GM18868 (cell line): ENCODE data around the gene SNRNP200.
"Not testable (repeated sequence)": the region's sequence is repeated elsewhere in the genome, so short reads cannot be mapped to it uniquely, and the experiment has no call there.

Source experiments
- ATAC-seq: cut with Tn5 transposase; IDR thresholded peaks from one replicate; pipeline ENCODE4 v1.9.1; 2021; ENCODE audit warnings: mild to moderate bottlenecking, moderate library complexity; ENCODE audit not compliant: unreplicated experiment

Gene SNRNP200

GRCh38 chr2:96276787-96277499 is 28.4 kb downstream of the SNRNP200 start:
- ATAC-seq = no peak

- no peak for ATAC-seq
Observed at GRCh38 chr2:96274355-96275056, 30.8 kb downstream of the SNRNP200 start.

DNA sequence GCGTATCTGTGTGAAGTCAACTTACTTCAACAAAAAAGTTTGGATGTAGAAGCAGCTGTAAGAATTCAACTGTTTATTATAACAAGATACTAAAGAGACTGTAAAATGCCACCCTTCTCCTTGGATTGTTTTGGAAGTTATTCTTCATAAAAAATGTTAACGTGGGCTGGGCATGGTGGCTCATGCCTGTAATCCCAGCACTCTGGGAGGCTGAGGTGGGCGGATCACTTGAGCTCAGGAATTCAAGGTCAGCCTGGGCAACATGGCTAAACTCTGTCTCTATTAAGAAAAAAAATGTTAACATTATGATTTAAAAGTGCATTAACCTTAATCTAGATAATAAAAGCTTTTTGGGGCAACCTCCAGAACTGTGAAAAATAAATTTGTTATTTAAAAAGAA is 31.6 kb downstream of the SNRNP200 start:
- ATAC-seq = no peak

- no peak for ATAC-seq
Observed at GRCh38 chr2:96271995-96272394, 33.4 kb downstream of the SNRNP200 start.

DNA sequence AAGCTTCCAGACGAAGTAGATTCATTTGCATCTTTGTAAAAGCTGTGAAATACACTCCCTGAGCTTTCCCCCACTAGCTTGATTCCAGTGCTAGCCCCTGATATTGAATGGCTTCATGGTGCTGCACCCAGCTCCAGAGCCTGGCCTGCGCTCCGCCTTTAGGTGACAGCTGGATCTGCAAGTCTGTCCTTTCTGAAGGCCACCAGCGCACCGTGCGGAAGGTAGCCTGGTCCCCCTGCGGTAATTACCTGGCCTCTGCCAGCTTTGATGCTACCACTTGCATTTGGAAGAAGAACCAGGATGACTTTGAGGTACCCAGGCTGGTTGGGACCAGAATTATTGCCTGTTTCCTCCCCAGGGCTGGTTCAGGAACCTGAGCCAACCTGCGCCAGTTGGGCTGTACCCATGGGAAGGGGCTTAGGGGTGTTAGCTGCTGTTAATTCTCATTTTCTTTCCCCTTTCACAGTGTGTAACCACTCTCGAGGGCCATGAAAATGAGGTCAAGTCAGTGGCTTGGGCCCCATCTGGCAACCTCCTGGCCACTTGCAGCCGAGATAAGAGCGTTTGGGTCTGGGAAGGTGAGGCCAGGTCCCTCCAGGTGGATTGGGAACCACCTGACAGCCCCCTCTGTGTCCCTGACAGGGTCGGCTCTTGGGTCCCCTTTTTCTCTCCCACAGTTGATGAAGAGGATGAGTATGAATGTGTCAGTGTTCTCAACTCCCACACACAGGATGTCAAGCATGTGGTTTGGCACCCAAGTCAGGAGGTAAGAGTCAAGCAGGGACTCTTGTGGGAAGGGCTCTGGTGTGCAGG is 38.0 kb downstream of the SNRNP200 start:
- no peak for ATAC-seq

DNA sequence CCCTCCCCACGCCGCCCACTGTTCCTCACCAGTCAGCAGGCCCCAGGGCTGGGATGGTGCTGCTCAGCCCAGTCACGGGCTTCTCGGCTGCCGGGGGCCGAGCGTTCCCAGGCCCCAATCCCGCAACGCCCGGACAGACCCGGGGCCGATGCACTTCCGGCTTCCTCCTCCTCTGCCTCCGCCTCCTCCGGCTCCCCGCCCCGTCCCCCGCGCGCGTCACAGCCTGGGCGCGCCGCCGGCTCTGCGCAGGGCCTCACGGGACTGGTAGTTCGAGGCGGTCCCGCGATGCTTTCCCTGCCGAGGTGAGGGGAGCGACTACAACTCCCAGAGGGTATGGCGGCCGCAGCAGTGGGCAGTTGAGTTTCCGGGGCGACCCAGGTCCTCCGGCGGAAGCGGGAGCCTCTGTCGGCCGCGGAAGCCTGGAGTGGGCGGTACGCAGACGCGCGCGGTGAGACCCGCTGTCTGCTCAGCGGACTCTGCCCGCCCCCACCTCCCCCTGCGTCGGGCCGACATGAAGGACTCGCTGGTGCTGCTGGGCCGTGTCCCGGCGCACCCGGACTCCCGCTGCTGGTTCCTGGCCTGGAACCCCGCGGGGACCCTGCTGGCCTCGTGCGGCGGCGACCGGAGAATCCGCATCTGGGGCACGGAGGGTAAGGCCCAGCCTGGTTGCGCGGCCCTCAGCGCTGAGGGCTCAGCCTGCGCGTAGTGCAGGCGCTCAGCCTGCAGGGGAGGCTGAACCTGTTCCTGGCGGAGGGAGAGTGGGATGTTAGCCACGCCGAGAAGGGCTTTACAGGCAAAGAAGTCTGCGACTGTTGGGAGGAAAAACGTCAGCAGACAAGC is 39.3 kb downstream of the SNRNP200 start, which contains the start of the genes CIAO1 and TMEM127:
TSS of gene CIAO1 (plus strand) at position 386 of the 840 bp plus-strand sequence. CDS start at position 512, 126 bp downstream.
TSS of gene TMEM127 (minus strand) at position 158 of the 840 bp plus-strand sequence. CDS start 616 bp downstream, outside the sequence.
- ATAC-seq = peak; percentile 91

- ATAC-seq = peak; percentile 5
Observed at GRCh38 chr2:96265349-96265839, 40.0 kb downstream of the SNRNP200 start.

DNA sequence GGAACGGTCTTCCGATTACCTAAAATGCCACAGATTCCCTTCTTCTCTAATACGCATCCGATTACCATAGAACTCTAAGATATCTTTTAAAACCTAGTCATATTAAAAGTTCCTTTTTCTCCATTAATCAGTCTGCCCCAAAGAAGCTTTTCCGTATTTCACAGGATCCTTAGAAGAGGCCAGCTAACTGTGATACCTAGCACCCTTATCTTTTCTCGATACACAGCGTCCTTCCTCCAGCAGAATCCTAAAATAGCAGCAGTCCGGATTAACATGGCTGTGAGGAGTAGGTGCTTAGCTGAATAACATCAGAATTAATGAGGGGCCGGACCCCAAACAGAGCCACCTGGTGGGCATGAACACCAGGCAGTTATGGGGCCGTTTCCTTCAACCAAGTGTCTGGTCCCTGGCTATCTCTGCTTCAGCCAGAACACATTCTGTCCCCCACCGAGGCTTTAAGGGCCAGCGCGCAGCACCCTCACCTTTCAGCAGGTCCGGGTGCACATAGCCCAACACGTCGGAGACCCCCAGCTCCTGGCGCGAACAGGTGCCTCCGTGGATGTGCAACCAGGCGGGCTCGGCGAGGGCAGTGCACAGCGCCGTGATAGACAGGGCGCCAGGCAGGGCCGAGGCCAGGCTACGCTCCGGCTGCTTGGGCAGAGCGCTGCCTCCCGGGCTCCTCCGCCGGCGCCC is 40.5 kb downstream of the SNRNP200 start:
- ATAC-seq = no peak

- ATAC-seq = no peak
Observed at GRCh38 chr2:96264086-96264485, 41.3 kb downstream of the SNRNP200 start.

GRCh38 chr2:96262306-96262705 is 43.0 kb downstream of the SNRNP200 start:
- no peak for ATAC-seq

- ATAC-seq = no peak
Observed at GRCh38 chr2:96261328-96262003, 43.9 kb downstream of the SNRNP200 start.

GRCh38 chr2:96260387-96261260 is 44.7 kb downstream of the SNRNP200 start:
- ATAC-seq = no peak

DNA sequence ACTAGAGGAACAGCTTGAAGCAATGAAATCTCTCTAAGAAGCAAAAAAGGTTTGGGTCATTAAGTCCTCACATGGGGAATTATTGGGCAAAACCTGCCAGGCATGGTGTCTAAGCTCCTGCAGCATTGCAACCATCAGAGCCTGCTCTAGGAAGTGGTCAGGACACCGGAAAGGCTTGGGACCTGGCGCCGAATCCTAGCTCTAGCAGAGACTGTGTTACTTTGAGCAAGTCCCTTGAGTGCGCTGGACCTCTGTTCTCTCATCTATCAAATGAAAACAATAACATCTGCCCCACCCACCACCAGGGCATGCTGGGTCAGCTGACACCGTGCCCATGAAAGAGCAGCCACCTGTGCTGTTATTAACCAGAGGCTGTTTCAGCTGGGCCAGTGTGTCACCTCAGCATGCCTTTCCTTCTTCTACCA is 45.8 kb downstream of the SNRNP200 start:
- no peak for ATAC-seq

DNA sequence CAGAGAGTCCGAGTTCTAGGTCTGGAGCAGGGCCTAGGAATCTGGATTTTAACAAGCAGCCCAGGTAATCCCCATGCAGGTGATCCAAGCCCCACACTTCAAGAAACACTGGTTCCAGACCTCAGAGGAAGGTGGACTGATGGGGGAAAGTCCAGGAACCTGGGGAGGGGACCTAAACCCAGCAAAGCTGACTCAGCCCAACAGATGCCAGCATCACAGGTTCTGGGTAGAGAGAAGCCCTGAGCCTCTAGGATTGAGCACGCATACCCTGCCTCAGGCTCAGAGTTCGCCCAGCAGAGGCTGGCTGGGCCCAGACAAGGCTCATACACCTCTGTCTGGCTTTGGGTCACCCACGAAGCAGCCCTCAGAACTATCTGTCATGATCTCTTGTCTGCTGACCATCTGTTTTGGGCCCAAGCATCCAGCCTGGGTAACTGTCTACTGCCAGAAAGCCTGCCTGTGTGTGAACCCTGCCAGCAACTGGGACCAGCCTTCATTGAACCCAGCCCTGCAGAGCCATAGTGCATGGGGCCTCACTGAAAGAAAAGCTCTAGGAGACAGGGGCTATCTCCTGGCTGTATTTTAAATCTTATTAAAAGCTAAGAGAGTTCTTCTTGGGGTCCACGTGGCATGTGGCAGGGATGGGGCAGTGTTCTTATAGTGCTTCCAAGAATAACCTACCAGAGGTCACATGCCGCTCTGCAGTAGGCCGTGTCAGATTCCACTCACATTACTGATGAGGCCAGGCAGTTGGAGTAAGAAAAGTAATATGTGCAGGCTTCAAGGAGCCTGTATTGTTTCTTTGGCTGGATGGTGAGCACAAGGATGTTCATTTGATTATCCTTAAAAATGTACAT is 47.0 kb downstream of the SNRNP200 start:
- ATAC-seq = no peak

- not testable (repeated sequence) for ATAC-seq
Observed at GRCh38 chr2:96257744-96258143, 47.6 kb downstream of the SNRNP200 start.

DNA sequence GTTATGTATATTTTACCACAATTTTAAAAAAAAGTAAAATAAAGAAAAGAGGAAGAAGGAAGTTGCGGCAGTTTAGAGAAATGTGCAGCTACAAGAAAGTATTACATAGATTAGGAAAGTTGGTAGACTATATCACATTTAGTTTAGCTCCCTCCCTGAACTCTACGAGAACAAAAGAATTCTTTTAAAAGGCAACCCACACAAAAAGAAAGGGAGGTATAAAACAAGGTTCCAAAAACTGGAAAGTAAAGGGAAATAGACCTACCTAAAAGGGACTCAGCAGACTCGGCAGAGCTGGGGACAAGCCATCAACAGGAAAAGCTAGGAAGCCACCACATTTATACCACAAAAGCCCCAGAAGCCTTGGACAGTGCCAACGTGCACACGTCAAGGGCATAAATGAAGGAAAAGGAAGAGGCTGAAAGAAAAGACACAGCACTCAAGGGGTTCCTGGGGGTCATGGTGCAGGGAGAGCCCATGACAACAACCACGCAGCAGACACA is 48.7 kb downstream of the SNRNP200 start:
- ATAC-seq = no peak

DNA sequence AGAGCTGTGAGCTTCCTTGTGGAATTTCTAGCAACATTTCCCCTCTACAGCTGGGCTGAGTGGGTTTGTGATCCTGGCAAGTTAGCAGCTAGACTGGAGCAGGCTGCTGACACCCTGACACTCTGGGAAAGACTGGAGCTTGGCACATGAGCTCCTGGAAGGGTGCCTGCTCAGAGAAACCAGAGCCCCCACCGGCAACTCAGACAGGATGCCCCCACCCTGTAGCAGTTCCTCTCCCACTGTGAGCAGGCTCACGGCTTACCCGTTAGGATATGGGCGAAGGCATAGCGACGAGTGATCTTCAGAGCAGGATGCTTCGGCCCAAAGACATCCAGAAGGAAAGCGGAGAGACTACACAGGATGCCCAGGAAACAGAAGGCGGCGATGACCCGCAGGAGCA is 50.8 kb downstream of the SNRNP200 start:
- ATAC-seq = no peak
